ENCODE data around the gene ROBO2.

Gene ROBO2

DNA sequence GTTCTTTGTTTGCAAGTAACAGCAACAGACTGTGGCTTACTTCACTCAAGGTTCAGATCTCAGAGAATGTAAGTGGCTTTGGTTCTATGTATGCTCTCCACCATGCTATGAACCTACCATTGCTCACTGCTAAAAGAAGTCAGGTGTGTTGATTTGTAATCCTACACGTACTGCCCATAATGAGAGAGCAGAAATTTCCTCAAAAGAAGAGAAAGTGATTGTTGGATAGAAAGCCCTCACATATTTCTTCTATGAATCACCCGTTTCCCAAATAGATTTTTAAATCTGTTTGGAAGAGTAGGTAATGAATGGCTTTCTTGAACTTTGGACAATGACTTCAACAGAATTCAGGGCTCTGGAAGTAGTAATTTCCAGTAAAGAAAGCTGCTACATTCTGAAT lies 565.4 kb downstream of the ROBO2 start:
- peak; percentile 0 for DNase-seq

- peak; percentile 3 for DNase-seq
Measured at GRCh38 chr3:77605865-77606264, 566.0 kb downstream of the ROBO2 start.

- DNase-seq = no peak
Measured at GRCh38 chr3:77606372-77606771, 566.5 kb downstream of the ROBO2 start.

DNA sequence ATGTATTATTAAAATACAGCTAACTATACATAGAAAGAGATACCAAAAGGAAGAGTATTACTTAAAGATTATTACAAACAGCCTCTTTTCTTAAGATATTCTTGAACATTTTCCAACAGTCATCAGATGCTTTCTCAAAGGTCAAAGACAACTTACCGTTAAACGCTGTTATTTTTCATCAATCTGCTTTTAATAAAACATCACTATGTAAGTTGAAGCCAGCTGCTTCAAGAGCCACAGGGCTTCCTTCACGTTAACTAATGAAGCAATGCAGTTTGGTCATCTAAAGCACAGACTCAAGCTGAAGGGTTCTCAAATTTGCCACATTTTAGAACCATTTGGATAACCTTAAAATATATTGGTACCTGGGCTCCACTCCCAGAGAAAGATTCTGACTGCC lies 578.8 kb downstream of the ROBO2 start:
- DNase-seq = no peak

- DNase-seq = no peak
Measured at GRCh38 chr3:77620009-77620408, 580.1 kb downstream of the ROBO2 start.

- no peak for DNase-seq
Measured at GRCh38 chr3:77623500-77623899, 583.6 kb downstream of the ROBO2 start.

DNA sequence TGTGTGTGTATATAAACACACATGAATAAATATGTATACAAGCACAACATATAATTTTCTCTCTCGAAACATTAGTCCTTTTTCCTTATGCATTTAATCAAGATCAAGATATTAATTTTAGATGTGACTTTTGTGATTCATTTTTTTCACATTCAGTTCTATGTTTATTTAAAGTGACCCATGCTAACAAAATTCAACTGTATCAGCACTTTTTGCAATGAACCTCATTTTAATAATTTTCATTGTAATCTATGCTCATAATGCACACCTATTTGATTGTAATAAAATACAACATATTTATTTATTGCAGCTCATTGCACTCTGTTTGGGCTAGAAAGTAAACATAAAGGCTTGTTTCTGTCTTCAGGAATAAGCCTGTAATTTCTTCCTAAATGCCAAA lies 586.3 kb downstream of the ROBO2 start:
- no peak for DNase-seq

GRCh38 chr3:77648214-77648613 lies 608.3 kb downstream of the ROBO2 start:
- peak; percentile 1 for DNase-seq

DNA sequence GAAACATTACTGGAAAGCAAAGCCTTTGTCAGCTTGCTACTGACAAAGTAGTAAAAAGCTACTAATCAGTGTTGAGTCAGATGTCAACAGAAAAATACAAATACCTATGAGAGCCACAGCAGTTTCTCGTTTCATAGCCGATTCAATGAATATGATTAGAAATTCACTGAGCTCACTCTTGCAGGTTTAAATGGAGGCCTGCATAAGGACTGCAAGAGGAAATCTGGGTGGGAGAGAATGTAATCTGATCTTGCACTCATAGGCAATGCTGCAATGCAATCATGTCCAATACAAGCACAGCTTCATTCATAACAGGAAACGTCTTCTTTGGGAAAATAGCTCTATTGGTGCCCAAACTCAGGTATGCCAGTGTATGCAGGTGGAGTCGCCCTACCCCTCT lies 608.8 kb downstream of the ROBO2 start:
- no peak for DNase-seq

DNA sequence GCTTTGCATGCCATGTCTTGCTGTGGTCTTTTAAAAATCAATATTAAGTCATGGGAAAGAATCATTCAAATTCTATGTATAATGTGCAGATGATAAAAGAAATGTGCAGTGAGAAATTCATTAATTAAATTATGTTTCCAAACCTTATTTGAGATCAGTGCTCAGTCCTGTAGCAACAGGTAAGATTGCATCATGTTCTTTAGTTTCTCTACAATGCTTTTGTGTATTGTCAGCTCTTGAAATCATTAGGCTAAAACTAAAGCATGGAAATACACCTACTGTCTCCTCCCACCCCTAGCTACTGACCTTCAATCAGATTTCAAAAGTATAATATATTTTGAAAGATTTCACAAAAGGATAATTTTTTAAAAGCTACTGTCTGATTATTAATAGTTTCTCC lies 612.7 kb downstream of the ROBO2 start:
- no peak for DNase-seq

DNA sequence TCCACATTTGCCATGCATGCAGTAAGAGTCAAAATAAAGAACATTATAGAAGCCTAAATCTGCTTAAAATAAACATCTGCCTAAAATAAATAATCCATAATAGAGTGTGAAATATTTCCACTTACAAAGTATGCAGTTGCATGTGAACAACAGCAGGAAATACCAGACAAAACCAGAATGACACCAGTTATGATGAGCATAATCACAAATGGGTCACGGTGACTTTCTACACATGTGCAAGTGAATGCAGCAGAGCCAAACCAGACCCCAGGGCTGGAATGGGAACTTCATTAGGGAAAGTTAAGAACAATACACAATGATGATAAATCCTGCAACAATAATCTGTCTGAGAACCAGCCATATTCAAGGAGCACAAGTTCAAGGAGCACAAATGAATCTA lies 615.5 kb downstream of the ROBO2 start:
- no peak for DNase-seq

DNA sequence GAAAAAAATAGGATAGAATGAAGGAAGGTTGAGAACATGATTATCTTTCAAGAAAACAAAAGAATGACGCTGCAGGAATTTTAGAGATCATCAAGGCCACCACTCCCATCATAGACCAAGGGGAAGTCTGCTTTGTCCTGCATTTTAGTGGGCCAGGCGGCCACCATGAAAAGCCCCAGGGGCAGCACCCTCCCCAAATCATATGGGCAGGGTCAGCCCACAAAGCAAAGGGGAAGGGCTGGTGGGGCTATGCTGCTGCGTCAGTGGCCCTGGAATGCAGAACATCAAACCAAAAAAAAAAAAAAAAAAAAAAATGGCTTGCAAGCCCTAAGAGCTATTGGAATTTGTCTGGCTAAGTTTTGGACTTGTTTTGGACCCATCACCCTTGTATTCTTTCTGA lies 620.8 kb downstream of the ROBO2 start:
- no peak for DNase-seq

GRCh38 chr3:77667901-77668300 lies 628.0 kb downstream of the ROBO2 start:
- no peak for DNase-seq

GRCh38 chr3:77668376-77668775 lies 628.5 kb downstream of the ROBO2 start:
- no peak for DNase-seq

- DNase-seq = peak; percentile 27
Measured at GRCh38 chr3:77672016-77672415, 632.1 kb downstream of the ROBO2 start.

DNA sequence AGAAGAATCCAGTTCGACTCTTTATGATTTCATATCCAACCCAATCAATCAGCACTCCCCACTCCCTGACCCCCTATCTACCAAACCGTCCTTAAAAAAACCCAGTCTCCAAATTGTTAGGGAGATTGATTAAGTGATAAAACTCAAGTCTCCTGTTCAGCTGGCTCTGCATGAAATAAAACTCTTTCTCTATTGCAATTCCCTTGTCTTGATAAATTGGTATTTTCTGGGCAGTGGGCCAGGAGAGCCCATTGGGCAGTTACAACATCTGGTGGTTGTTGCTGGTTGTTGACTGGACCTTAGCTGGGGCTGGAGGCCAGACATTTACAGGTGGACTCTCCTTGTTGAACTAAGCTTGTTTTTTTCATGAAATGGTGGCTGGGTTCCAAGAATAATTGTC lies 642.3 kb downstream of the ROBO2 start:
- peak; percentile 7 for DNase-seq

DNA sequence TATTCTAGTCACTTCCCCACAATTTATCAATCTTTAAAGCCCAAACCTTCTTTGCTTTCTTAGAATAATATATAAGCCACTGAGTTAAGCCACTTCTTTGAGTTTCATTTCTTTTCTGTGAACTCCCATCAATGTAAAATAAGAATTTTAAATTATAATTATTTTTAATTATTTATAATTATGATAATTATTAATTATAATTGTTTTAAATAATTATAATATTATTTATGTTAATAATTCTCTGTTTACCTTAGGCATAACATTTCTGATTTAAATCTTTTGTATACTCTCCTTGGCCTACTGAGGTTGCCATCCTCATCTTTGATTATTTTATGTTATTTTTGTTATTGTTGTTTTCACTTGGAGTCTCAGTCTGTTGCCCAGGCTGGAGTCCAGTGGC lies 644.2 kb downstream of the ROBO2 start:
- no peak for DNase-seq

- DNase-seq = no peak
Measured at GRCh38 chr3:77685713-77686112, 645.8 kb downstream of the ROBO2 start.

DNA sequence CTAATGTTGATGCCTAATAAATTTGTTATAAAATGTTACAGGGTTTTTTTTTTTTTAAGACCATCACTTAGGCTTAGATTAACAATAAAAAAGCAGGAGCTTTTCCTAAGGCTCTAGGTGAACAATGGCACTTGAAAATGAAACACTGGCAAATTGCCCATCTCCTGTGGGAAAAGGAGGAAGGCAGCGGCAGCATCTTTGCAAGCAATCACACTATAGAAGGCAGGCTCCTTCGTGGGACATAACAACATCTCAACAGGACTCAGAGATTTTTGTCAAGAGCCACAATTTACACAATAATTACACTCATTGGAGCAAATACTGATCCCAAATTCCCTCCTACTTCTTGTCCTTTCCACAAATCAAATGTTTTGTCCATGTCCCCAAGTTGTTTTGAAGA lies 646.7 kb downstream of the ROBO2 start:
- no peak for DNase-seq

DNA sequence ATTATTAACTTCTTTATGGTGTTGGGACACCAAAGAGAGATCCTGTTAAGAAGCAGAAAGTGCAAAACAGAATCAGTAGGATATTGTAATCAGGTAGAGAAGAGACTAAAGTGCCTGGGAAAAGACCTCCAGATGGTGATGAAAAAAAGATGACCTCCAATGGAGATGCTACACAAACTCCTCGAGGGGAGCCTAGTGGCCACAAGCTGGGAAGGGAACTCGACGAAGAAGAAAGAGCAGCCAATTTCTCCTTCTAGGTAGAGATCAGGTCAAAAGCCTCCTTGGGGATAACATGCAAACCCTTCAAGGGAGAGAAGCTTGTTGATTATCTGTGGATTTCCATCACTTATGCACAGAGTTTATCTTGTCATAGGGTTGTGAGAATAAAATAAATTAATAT lies 647.6 kb downstream of the ROBO2 start:
- DNase-seq = no peak

DNA sequence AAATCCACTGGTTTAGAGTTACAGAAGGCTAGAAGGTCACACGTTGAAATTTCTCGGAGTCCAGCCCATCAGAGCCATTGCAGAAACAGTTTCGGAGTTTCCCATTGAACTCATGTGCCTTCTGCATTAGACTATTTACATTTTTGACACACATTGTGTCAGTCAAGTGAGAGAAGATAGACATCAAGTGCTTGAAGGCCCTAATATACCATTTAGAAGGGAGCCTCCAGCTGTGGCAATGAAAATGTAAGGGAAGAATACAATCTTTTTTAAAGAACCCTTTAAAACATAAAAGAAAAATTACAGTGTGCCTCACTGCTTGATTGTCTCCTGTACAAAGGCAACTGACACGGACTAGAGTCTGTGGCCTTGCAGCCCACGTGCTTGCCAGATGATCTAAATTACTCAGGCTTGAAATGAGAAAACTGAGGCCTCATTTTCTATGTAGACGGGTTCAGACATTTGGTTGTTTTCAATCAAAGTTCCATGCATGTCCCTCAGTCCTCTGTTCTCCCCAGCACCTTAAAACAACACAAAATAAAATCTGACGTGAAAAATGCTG lies 650.5 kb downstream of the ROBO2 start:
- DNase-seq = no peak

DNA sequence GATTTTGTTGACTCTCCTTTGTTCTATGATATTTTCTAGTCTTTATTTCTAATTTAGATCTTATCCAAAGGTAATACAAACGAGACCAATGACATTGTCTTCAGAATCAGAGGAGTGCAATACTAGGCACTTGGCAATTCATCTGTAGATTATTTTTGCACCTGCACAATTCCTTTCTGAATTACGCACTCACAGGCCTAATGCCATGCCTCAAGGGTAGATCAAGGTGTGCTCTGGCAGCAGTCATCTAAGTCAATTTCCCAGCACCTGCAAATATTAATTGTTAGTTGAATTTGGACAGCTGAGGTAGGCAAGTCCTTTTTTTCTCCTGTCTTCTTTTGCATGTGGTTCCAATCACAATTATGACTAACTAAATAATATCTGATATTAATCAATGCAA lies 653.2 kb downstream of the ROBO2 start:
- DNase-seq = no peak

GRCh38 chr3:77699125-77699691 lies 659.3 kb downstream of the ROBO2 start:
- no peak for DNase-seq
